Common myeloid progenitor, CD34-positive (primary cell): ENCODE measurements around the gene HNRNPUL2.
"Not testable (repeated sequence)": the region's sequence is repeated elsewhere in the genome, so short reads cannot be mapped to it uniquely, and the experiment has no call there.

Experiments
- CTCF ChIA-PET: fragments of 350-600 bp; sonication (Branson Sonifier 250); formaldehyde crosslinking; loops from one replicate; lab custom pipeline; 2021; ENCODE audit warnings: antibody characterized with exemption; lab: Charles Lee
- POLR2A ChIA-PET: fragments of 350-600 bp; sonication (Branson Sonifier 250); formaldehyde crosslinking; loops from one replicate; lab custom pipeline; 2021; ENCODE audit warnings: antibody characterized with exemption; lab: Charles Lee
- DNase-seq, 3 donors: peaks; one replicate each; pipeline versions ENCODE4 v3.0.0 to v3.0.0-alpha.2; 2013
- H3K27ac ChIP-seq, 2 experiments: 1 replicate in 1 of 2; 2 replicates in 1 of 2; pipeline ENCODE4 v1.7.0; 2013; ENCODE audit warnings: inconsistent platforms in 2 of 2, low read length in 2 of 2, mild to moderate bottlenecking in 2 of 2, low read depth in 1 of 2, moderate library complexity in 1 of 2; ENCODE audit not compliant: severe bottlenecking in 2 of 2, insufficient read depth in 1 of 2, poor library complexity in 1 of 2
- H3K27me3 ChIP-seq, 5 experiments: replicated peaks in 2 of 5; 1 replicate in 3 of 5; 2 replicates in 2 of 5; pipeline versions ENCODE4 v1.6.1 to v1.7.0; 2013; ENCODE audit warnings: low read length in 4 of 5, mild to moderate bottlenecking in 2 of 5, moderate library complexity in 2 of 5, inconsistent platforms in 1 of 5; ENCODE audit not compliant: insufficient read depth in 5 of 5, control insufficient read depth in 4 of 5
- H3K36me3 ChIP-seq, 4 experiments: 1 replicate in 2 of 4; 2 replicates in 2 of 4; pipeline versions ENCODE4 v1.6.1 to v1.7.0; 2013; ENCODE audit warnings: low read length in 3 of 4, control low read depth in 1 of 4, mild to moderate bottlenecking in 1 of 4; ENCODE audit not compliant: control insufficient read depth in 4 of 4, insufficient read depth in 4 of 4
- H3K4me1 ChIP-seq, 4 experiments: 1 replicate in 3 of 4; 2 replicates in 1 of 4; pipeline versions ENCODE4 v1.6.1 to v1.7.1; 2013; ENCODE audit warnings: low read length in 3 of 4, mild to moderate bottlenecking in 3 of 4, control low read depth in 1 of 4, inconsistent platforms in 1 of 4, moderate library complexity in 1 of 4; ENCODE audit not compliant: control insufficient read depth in 4 of 4, insufficient read depth in 4 of 4; ENCODE audit errors: control extremely low read depth in 1 of 4
- H3K4me3 ChIP-seq, 7 experiments: 1 replicate in 4 of 7; 2 replicates in 3 of 7; pipeline versions ENCODE4 v1.5.1 to v1.7.0; 2013; ENCODE audit warnings: mild to moderate bottlenecking in 7 of 7, low read length in 6 of 7, moderate library complexity in 6 of 7, inconsistent platforms in 2 of 7, low read depth in 2 of 7, control low read depth in 1 of 7; ENCODE audit not compliant: insufficient read depth in 4 of 7, control insufficient read depth in 1 of 7; ENCODE audit errors: extremely low read depth in 1 of 7
- H3K9me3 ChIP-seq, 5 experiments: 1 replicate in 4 of 5; 2 replicates in 1 of 5; pipeline versions ENCODE4 v1.6.1 to v1.7.1; 2013; ENCODE audit warnings: low read length in 4 of 5, mild to moderate bottlenecking in 2 of 5, inconsistent platforms in 1 of 5, low read depth in 1 of 5, moderate library complexity in 1 of 5; ENCODE audit not compliant: control insufficient read depth in 4 of 5, insufficient read depth in 2 of 5; ENCODE audit errors: control extremely low read depth in 1 of 5
- WGBS: methylation state at CpG from one replicate; pipeline ENCODE4 v1.1.5; 2013; ENCODE audit not compliant: insufficient coverage; 5-methylcytosine and 5-hydroxymethylcytosine counted together

Gene HNRNPUL2

DNA sequence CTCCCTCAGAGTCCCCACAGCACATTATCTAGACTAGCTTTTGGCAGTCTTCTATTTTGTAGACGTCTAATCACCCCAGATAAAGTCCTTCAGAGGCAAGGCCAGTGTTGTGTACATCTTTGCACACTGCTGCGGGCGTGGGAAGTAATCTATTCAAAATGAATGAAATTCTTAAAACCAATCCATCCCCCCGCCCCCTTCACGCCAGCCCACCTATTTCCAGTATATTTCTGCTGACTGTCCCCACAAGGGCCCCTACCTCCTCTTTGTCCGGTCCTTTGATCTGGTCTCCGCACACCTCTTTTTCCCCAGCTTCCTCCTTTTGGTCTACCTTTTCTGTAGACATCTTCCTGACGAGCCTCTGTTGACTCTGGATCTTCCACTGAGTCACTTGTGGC, 20.4 kb downstream of the HNRNPUL2 start:
- Histone ChIP-seq H3K27ac (no peak overlapping the region), H3K9me3 (no peaks in the 10 kb centered on the region), H3K27me3 (no peaks in the 10 kb centered on the region), H3K36me3 (peaks cover 0 to 24% (median 7%) of the 10 kb centered on the region in 4 experiments), H3K4me1 (peaks cover 8 to 56% (median 44%) of the 10 kb centered on the region in 4 experiments), H3K4me3 (peak overlapping the region in 5 of 7 experiments; percentile 47 to 76 (median 63))
- ChIA-PET CTCF (interaction anchor here (0.9 to 4.1 kb wide), 5 partner anchors 12 to 125 kb away, joined by 3 to 20 read pairs (median 6); partner anchors contain the start of genes LRRN4CL and STX5), POLR2A (interaction anchor here (1.1 to 1.4 kb wide), 2 partner anchors 26 to 134 kb away, joined by 3 to 6 read pairs; no protein-coding TSS in a partner anchor)
- WGBS = 96% methylated on average over 8 of the region's 8 CpGs
- DNase-seq = no peak

DNA sequence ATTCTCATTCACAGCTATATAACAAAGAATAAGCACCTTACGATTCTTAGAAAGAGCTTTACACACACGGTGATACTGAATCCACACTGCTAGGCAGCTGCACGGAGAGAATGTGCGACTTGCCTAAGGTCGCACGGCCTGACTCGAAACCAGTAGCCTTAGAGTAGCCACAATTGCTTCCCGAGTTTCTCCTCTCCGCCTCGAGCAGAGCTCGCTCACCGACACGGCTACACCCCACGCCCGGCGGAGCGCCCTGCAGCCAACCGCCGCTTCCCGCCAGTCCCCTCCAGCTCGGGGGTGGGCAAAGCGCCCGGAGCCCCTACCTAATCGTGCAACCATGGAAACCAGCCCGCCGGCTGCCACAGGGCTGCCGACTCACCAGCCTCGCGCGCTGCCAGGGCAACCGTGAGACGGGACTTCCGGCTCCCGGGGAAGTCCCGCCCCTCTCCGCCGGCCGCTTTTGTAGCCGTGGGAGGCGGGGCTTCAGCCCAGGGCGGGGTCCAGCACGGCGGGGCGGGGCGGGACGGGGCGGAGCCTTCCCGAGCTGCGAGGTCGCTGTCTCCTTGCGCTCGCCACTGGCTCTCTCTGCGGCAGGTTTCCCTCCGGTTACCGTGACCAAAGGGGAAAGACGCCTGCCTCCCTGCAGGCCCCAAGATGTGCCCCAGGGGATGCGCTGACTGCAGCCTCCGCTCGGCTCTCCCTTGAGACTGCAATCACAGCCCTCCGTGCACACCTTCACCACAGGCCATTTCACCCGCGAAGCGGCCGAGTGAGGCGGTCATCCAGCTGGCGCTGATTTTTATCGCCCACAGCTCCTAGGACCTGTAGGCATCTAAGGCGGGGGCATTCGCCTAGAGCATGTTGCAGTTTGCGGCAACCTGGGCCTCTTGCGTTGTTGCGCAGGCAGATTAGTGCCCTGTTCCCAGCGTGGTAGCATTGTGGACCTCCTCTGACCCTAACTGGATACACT, 21.1 kb downstream of the HNRNPUL2 start:
- Histone ChIP-seq H3K36me3 (peaks cover 0 to 20% (median 7%) of the 10 kb centered on the region in 4 experiments), H3K9me3 (no peaks in the 10 kb centered on the region), H3K27me3 (no peaks in the 10 kb centered on the region), H3K4me3 (peak overlapping the region; percentile 33 to 90 (median 76)), H3K4me1 (peaks cover 8 to 56% (median 44%) of the 10 kb centered on the region in 4 experiments), H3K27ac (peak overlapping the region; percentile 89 to 92)
- 9% methylated on average over 64 of the region's 73 CpGs for WGBS
- POLR2A ChIA-PET = interaction anchor here (1.1 to 1.7 kb wide), 3 partner anchors 25 to 135 kb away, joined by 3 to 6 read pairs (median 6); partner anchors contain the start of gene TUT1
- CTCF ChIA-PET = interaction anchor here (0.9 to 3.9 kb wide), 10 partner anchors 10 to 126 kb away, joined by 3 to 16 read pairs (median 5); partner anchors contain the start of genes LRRN4CL, STX5 and TUT1
- peak; percentile 95 to 98 (median 98) for DNase-seq

DNA sequence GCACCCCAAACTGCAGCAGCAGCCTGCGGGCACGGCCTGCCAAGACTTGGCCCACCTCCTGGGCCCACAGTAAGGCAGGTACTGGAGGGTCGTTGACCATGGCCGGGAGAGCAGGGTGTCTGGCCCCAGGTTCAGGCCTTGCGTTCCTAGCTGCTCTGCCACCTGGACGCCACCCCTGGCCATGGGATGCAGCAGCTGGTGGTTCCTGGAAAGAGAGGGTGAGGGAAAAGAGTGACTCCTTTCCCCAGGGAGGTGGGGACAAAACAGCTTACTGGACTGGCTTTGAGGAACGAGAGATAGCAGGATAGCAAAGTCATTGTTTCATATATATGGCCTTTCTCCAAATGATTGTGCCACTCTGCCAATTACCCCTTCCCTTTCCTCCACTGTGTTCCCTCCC, 21.8 kb downstream of the HNRNPUL2 start:
- peak in 1 of 3 donors; percentile 27 for DNase-seq
- peak overlapping the region in 6 of 7 experiments; percentile 70 to 90 (median 76) for H3K4me3 ChIP-seq
- ChIA-PET POLR2A (interaction anchor here (1.4 to 1.7 kb wide), 2 partner anchors 24 to 114 kb away, joined by 6 read pairs; partner anchors contain the start of gene TUT1), CTCF (interaction anchor here (1.0 to 3.9 kb wide), 9 partner anchors 9 to 113 kb away, joined by 3 to 16 read pairs (median 5); partner anchors contain the start of genes LRRN4CL and TUT1)
- peak overlapping the region; percentile 89 to 92 for H3K27ac ChIP-seq
- WGBS = 68% methylated on average over 7 of the region's 7 CpGs
- peaks cover 0 to 19% (median 8%) of the 10 kb centered on the region in 4 experiments for H3K36me3 ChIP-seq
- peaks cover 8 to 51% (median 42%) of the 10 kb centered on the region in 4 experiments for H3K4me1 ChIP-seq
- no peaks in the 10 kb centered on the region for H3K27me3 ChIP-seq
- no peaks in the 10 kb centered on the region for H3K9me3 ChIP-seq

GRCh38 chr11:62703921-62704320, 23.3 kb downstream of the HNRNPUL2 start:
- POLR2A ChIA-PET, H3K9me3 ChIP-seq, H3K27ac ChIP-seq, DNase-seq, H3K4me3 ChIP-seq, H3K27me3 ChIP-seq: not testable (repeated sequence)
- WGBS = 91% methylated on average over 2 of the region's 4 CpGs
- Histone ChIP-seq H3K4me1 (peaks cover 6 to 40% (median 32%) of the 10 kb centered on the region in 4 experiments), H3K36me3 (peaks cover 0 to 16% (median 6%) of the 10 kb centered on the region in 4 experiments)
- CTCF ChIA-PET = interaction anchor here (2.0 to 3.9 kb wide), 3 partner anchors 9 to 112 kb away, joined by 5 to 18 read pairs (median 16); partner anchors contain the start of gene TUT1

DNA sequence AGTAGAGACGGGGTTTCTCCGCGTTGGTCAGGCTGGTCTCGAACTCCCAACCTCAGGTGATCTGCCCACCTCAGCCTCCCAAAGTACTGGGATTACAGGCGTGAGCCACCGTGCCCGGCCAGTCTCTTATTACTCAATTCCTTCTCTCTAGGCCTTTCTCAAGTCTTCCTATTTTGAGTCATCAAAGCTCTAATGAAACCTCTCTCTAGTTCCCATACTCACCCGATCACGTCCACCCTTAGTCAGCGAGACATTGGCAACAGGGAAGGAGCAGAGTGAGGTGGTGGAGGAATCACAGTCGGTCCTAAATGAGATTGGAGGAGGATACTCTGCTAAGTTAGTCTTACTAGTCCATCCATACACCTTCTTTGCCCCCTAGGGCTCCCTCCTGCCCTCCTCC, 25.0 kb downstream of the HNRNPUL2 start:
- ChIA-PET CTCF (interaction anchor here (0.8 to 1.9 kb wide), 6 partner anchors 10 to 308 kb away, joined by 3 to 5 read pairs (median 4); no protein-coding TSS in a partner anchor), POLR2A (no interaction called here)
- H3K27ac ChIP-seq = no peak overlapping the region

GRCh38 chr11:62694455-62695167, 32.6 kb downstream of the HNRNPUL2 start:
- 56% methylated on average over 12 of the region's 14 CpGs for WGBS
- POLR2A ChIA-PET = no interaction called here
- peak; percentile 80 to 89 (median 83) for DNase-seq
- H3K4me3 ChIP-seq = no peak overlapping the region
- no peaks in the 10 kb centered on the region for H3K27me3 ChIP-seq
- H3K9me3 ChIP-seq = no peaks in the 10 kb centered on the region
- H3K36me3 ChIP-seq = peaks cover 3 to 43% (median 30%) of the 10 kb centered on the region in 4 experiments
- no peaks in the 10 kb centered on the region for H3K4me1 ChIP-seq
- H3K27ac ChIP-seq = no peak overlapping the region
- CTCF ChIA-PET = interaction anchor here (0.7 to 8.7 kb wide), 19 partner anchors 9 to 152 kb away, joined by 3 to 98 read pairs (median 8); partner anchors contain the start of genes BSCL2, GNG3, LBHD1 and MTA2

More for the DNA sequence above, 25.0 kb downstream of the HNRNPUL2 start:
- 100% methylated on average over 4 of the region's 11 CpGs for WGBS
- no peak for DNase-seq
- H3K27me3 ChIP-seq = no peaks in the 10 kb centered on the region
- peaks cover 0 to 19% (median 6%) of the 10 kb centered on the region in 4 experiments for H3K36me3 ChIP-seq
- H3K4me3 ChIP-seq = no peak overlapping the region
- peaks cover 6 to 23% (median 20%) of the 10 kb centered on the region in 4 experiments for H3K4me1 ChIP-seq
- H3K9me3 ChIP-seq = no peaks in the 10 kb centered on the region
